Endodermal cell (in vitro differentiated cells): ENCODE measurements around the gene DRG2. TPM values are rescaled to one million over a fixed set of nuclear protein-coding genes. Genes with fewer than 3 reads are reported as not detected.

Experiments used
- DNase-seq: peaks from one replicate; pipeline ENCODE4 v3.0.0-alpha.2; 2017
- H3K27ac ChIP-seq: 2 replicates; pipeline ENCODE4 v1.5.1; 2013; ENCODE audit warnings: mild to moderate bottlenecking, low read depth, low read length, moderate library complexity
- H3K27me3 ChIP-seq: 2 replicates; pipeline ENCODE4 v1.6.1; 2013; ENCODE audit warnings: mild to moderate bottlenecking, low read length, moderate library complexity; ENCODE audit not compliant: insufficient read depth, control insufficient read depth, poor library complexity, severe bottlenecking
- H3K36me3 ChIP-seq: 2 replicates; pipeline ENCODE4 v1.7.0; 2013; ENCODE audit warnings: mild to moderate bottlenecking, low read length, moderate library complexity; ENCODE audit not compliant: control insufficient read depth, insufficient read depth
- H3K4me1 ChIP-seq: one replicate; pipeline ENCODE4 v1.7.0; 2013; ENCODE audit warnings: low read length; ENCODE audit not compliant: control insufficient read depth, insufficient read depth
- H3K4me3 ChIP-seq: 2 replicates; pipeline ENCODE4 v1.5.1; 2013; ENCODE audit warnings: mild to moderate bottlenecking, low read length, moderate library complexity
- H3K9ac ChIP-seq: 2 replicates; pipeline ENCODE4 v1.6.1; 2013; ENCODE audit warnings: mild to moderate bottlenecking, low read length, moderate library complexity; ENCODE audit not compliant: poor library complexity, severe bottlenecking; ENCODE audit errors: extremely low read depth
- H3K9me3 ChIP-seq: 2 replicates; pipeline ENCODE4 v1.6.1; 2013; ENCODE audit warnings: mild to moderate bottlenecking, low read length, moderate library complexity; ENCODE audit not compliant: control insufficient read depth
- H3K27ac Mint-ChIP-seq: 2 replicates; pipeline ENCODE4 v1.8.0; 2020; ENCODE audit warnings: mixed read lengths
- H3K27me3 Mint-ChIP-seq: 2 replicates; pipeline ENCODE4 v1.8.0; 2021; ENCODE audit warnings: mild to moderate bottlenecking, mixed read lengths; ENCODE audit not compliant: insufficient read depth
- H3K36me3 Mint-ChIP-seq: 2 replicates; pipeline ENCODE4 v1.8.0; 2020; ENCODE audit warnings: low read depth, mixed read lengths
- H3K4me1 Mint-ChIP-seq: 2 replicates; pipeline ENCODE4 v1.8.0; 2020; ENCODE audit warnings: mixed read lengths
- H3K4me3 Mint-ChIP-seq: 2 replicates; pipeline ENCODE4 v1.8.0; 2020; ENCODE audit warnings: mild to moderate bottlenecking, moderate library complexity, mixed read lengths
- H3K9me3 Mint-ChIP-seq: 2 replicates; pipeline ENCODE4 v1.8.0; 2020; ENCODE audit warnings: mild to moderate bottlenecking, mixed read lengths
- CTCF ChIP-seq: fragments of 200-600 bp; sonication (generic); conservative IDR thresholded peaks from 2 replicates; pipeline ENCODE4 v1.5.0; 2021; ENCODE audit warnings: antibody characterized with exemption, mild to moderate bottlenecking
- WGBS, 2 experiments: methylation state at CpG; one replicate each; pipeline versions ENCODE4 v1.1.5 to v1.1.7; 2013; ENCODE audit warnings: missing lambda C conversion rate in 2 of 2, mixed read lengths in 1 of 2; ENCODE audit not compliant: insufficient coverage in 1 of 2, insufficient read length in 1 of 2; 5-methylcytosine and 5-hydroxymethylcytosine counted together
- total RNA-seq, 2 donors: library from RNA; stranded (reverse); fragmentation: NEBNext Ultra II Directional in 1 of 2; extraction: Animal tissue kit (Norgen Biotek cat#: 25700) in 1 of 2; gene quantifications; 2 replicates in 1 of 2; 3 replicates in 1 of 2; pipeline ENCODE4 v1.2.1, GENCODE V29; 2021

Gene DRG2
- total RNA-seq, 2 donors from 2014 or later, result 45.1 to 49.9 TPM

DNA sequence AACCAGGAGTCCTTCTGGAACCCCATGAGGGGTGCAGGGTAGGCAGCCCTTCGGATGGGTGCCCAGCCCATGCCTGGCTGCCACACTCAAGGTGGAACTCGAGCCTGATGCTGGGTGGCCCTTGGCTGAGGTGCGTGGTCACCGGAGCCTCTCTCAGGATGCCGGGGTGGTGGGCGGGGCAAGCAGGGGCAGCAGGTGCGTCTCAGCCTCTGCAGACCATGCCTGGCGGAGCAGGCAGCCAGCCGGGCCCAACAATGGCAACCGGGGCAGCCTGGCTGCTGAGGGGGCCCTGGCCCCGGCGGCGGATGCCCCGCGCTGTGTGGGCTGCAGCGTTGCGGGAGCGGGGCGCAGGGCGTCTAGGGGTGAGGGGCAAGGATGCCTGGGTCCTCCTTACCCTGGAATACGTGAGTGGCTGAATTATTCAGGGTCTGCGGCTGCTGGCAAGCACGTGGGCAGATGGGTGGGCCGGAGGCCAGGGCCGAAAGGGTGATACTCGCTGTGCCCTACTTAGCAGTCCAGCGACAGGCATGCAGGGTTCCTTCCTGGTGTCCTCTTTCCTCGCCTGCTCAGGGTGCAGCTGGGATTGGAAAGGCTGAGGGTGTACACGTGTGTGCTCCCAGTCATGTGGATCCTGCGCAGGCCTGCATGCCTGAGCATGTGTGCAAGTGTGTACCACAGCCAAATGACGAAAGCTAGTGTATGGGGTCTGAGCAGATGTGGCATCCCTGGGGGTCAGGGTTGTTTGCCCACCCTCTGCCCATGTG lies 35.4 kb downstream of the DRG2 start:
- Histone ChIP-seq H3K4me1 (no peaks in the 10 kb centered on the region), H3K4me3 (no peak overlapping the region), H3K27ac (no peak overlapping the region), H3K27me3 (no peaks in the 10 kb centered on the region), H3K9ac (no peak overlapping the region), H3K36me3 (no peaks in the 10 kb centered on the region), H3K9me3 (no peaks in the 10 kb centered on the region)
- H3K4me3 Mint-ChIP-seq, result no peak overlapping the region
- 89 to 92% methylated on average over 19 to 31 of the region's 31 CpGs for WGBS, 2 experiments
- H3K4me1 Mint-ChIP-seq, result no peaks in the 10 kb centered on the region
- H3K27ac Mint-ChIP-seq, result no peak overlapping the region
- no peaks in the 10 kb centered on the region for H3K36me3 Mint-ChIP-seq
- peaks cover 9% of the 10 kb centered on the region for H3K9me3 Mint-ChIP-seq
- no peak for DNase-seq
- no peak for TF ChIP-seq CTCF
- peaks cover 11% of the 10 kb centered on the region for H3K27me3 Mint-ChIP-seq

DNA sequence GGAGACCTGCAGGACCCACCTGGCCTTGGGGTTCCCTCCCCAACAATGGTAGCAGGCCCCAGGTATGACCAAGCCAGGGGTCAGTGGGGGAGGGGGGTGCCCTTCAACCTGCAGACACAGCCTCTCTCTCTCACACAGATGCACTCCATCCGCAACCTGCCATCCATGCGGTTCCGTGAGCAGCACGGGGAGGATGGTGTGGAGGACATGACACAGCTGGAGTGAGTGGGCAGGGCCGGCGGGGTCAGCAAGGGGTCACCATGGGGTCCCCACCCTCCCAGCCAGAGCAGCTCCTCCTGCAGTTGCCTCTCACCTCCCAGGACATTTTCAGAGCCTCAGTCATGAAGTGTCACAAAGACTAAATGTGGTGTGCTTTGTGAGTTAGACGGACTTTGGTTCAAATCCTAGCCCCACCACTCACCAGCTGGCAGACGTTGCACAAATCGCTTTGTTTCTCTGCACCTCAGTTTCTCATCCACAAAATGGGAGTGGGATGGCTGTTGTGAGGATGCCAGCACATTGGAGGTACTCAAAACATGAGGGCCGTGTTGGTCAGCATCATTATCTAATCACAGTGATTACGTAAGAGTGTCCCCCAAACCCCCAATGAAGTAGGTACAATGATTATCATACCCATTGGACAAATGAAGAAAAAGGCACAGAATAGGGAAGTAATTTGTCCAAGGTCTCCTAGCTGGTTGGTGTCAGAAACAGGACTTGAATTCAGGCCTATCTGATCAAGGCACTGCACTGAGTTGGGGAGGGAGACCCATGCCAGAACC lies 36.8 kb downstream of the DRG2 start:
- H3K4me3 ChIP-seq, result no peak overlapping the region
- TF ChIP-seq CTCF, result no peak
- H3K27ac Mint-ChIP-seq, result no peak overlapping the region
- DNase-seq, result no peak
- H3K9me3 Mint-ChIP-seq, result peaks cover 5% of the 10 kb centered on the region
- H3K4me1 ChIP-seq, result no peaks in the 10 kb centered on the region
- H3K27me3 Mint-ChIP-seq, result peaks cover 9% of the 10 kb centered on the region
- no peak overlapping the region for H3K27ac ChIP-seq
- no peaks in the 10 kb centered on the region for H3K36me3 Mint-ChIP-seq
- 92 to 96% methylated on average over 4 to 11 of the region's 11 CpGs for WGBS, 2 experiments
- no peaks in the 10 kb centered on the region for H3K27me3 ChIP-seq
- no peaks in the 10 kb centered on the region for H3K4me1 Mint-ChIP-seq
- no peak overlapping the region for H3K9ac ChIP-seq
- no peaks in the 10 kb centered on the region for H3K9me3 ChIP-seq
- no peaks in the 10 kb centered on the region for H3K36me3 ChIP-seq
- H3K4me3 Mint-ChIP-seq, result no peak overlapping the region

DNA sequence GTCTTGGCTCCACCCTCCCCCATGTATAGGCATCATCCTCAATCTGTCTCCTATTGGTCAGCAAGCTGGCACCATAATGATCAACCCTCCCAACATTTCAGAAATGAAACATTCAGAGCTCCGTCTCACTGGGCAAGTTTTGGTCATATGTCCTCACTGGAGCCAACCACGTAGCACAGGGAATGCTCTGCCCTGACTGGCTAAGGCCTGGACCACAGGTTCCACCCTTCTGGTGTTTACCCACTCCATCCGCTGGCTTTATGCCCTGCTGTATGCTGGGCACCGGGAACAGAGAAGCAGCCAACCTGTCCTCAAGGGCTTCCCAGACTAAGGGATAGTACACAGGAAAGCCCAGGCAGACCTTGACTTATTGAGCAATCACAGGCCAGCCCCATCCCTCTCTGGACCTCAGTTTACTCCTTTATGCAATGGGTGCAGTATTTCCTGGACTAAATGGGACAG lies 41.3 kb downstream of the DRG2 start:
- no peaks in the 10 kb centered on the region for H3K4me1 Mint-ChIP-seq
- Histone ChIP-seq H3K27me3 (no peaks in the 10 kb centered on the region), H3K9me3 (no peaks in the 10 kb centered on the region), H3K36me3 (no peaks in the 10 kb centered on the region), H3K4me1 (no peaks in the 10 kb centered on the region), H3K4me3 (no peak overlapping the region), H3K27ac (no peak overlapping the region), H3K9ac (no peak overlapping the region)
- 81 to 94% methylated on average over 2 to 4 of the region's 4 CpGs for WGBS, 2 experiments
- DNase-seq, result no peak
- TF ChIP-seq CTCF, result no peak
- H3K4me3 Mint-ChIP-seq, result no peak overlapping the region
- no peak overlapping the region for H3K27ac Mint-ChIP-seq
- peaks cover 7% of the 10 kb centered on the region for H3K27me3 Mint-ChIP-seq
- H3K9me3 Mint-ChIP-seq, result no peaks in the 10 kb centered on the region
- H3K36me3 Mint-ChIP-seq, result no peaks in the 10 kb centered on the region
